HS-27A (cell line): ENCODE results near the gene NHSL2.
"Not testable (repeated sequence)": the region's sequence is repeated elsewhere in the genome, so short reads cannot be mapped to it uniquely, and the experiment has no call there.

ENCODE experiments used
- DNase-seq: peaks from one replicate; pipeline ENCODE4 v3.0.0-alpha.2; 2012; ENCODE audit warnings: low read depth, missing footprints

NHSL2 gene

GRCh38 chrX:71923516-71923915, 12.9 kb downstream of the NHSL2 start:
- DNase-seq: no peak

- no peak for DNase-seq
These were observed 16.4 kb downstream of the NHSL2 start for GRCh38 chrX:71927040-71927439.

DNA sequence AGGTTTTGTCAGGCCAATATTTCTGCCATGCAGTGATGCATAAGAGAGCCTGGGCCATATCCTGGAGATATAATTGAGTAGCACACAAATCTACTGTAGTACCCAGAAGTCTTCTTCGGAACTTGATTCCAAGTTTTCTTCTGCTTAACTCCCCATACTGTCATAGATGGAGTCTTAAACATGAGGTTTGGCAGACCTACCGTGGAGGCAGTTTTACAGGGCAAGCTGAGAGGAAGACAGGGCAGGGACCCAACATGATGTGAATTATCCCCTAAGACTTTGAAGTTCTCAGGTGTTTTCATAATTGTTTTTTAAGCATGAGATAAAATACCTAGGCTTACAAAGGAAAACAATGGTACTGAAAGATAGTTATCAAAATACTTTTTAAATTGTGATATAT, 18.2 kb downstream of the NHSL2 start:
- DNase-seq: no peak

GRCh38 chrX:71930298-71930697, 19.7 kb downstream of the NHSL2 start:
- DNase-seq: no peak

DNA sequence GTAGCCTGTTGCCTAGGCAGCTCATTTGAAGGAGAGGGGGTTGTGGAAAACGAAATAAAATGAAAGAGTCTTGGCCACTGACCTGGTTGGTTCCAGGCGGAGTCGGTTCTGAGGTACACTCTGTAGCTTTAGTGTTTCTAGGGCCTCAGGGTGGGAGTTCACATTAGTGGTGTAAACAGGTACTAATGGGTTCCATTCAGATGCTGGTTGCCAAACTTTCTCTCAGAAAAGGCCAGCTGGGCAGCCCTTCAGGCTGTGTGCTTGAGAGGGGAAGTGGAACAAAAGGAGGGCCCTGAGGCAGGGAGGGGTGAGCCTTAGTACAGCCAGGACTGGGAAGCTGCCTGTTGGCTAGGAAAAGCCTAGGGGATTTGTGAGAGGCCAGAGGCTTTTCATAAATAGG, 24.8 kb downstream of the NHSL2 start:
- DNase-seq: no peak

GRCh38 chrX:71936632-71937031, 26.0 kb downstream of the NHSL2 start:
- no peak for DNase-seq

- no peak for DNase-seq
These were observed 27.7 kb downstream of the NHSL2 start for GRCh38 chrX:71938371-71938770.

DNA sequence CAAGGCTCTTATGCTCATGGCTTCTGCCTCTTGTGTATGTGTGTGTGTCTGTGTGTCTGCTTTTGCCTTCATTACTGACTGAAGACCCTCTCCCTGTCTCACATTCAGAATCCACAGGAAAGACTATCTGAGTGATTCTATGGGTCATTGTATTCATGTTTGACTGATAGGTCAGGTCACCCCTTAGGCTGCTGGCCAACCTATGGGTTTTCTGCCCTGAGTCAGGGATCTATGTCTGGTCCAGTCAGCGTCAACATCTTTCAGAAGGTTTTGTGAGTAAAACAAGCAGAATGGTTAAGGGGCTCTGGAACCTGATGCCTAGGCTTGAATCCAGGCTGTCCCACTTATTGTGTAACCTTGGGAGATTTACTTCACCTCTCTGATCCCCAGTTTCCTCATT, 30.5 kb downstream of the NHSL2 start:
- DNase-seq: no peak

DNA sequence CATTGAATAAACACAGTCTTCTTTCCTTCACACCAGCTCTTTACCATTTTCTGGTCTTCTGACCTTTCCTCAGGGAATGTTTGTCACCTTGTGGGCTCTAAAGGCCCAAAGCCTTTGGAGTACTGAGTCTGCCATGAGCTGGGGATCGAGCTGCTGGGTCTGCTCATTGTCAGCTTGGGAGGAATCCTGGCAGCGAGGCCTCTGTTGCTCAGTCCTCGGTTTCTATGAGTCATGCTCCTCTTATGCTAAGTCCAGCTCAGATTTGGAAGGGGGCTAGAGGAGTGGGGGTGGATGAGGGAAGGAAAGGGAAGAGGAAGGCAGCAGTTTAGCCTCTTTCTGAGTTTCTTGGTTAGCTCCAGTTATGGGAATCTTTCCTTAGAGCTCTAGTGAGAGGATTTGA, 31.1 kb downstream of the NHSL2 start:
- DNase-seq: no peak

DNA sequence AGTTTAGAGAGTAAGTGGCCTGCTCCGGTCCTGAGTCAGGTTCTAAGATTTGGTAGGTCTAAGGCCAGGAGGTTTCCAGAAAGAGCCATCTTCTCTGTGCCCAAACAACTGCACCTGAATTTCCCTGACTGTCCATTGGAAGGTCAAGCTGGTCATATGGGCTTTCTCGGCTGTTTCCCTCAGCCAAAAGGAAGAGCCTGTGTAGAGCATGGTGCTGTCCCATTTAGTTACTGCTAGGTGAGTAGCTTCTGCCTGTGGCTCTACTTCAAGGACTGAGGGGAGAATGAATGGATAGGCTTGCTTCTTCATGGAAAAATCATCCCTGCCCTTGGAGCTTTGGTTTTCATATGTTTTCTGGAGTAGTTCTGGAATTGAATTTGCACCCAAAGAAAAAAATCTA, 33.7 kb downstream of the NHSL2 start:
- no peak for DNase-seq

DNA sequence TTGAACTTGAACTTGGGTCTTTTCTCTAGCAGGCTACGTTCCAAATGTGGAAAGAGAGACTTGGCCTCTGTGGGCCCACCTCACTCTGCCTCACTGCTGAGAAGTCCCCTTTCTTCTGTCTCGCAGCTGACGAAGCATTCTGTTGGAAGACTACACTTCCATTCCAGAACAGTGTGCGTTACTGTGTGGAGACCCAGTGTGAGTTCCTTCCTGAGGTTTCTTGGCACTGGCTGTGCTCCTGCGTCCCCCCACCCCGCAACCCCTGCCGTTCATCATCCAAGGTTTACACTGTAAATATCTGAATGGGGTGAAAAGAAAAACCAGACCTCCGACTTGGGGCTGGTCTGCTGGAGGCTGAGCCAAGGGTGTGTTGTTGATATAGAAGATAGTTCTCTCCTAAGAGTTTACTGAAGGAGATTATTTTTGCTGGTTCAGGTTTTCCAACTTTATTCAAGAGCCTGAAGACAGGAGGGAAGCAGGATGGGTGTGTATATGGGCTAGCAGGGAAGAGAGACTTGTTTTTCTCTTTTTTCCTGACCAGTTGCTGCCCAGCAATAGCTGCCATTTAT, 34.7 kb downstream of the NHSL2 start:
- no peak for DNase-seq

GRCh38 chrX:71949363-71949762, 38.7 kb downstream of the NHSL2 start:
- DNase-seq: no peak

DNA sequence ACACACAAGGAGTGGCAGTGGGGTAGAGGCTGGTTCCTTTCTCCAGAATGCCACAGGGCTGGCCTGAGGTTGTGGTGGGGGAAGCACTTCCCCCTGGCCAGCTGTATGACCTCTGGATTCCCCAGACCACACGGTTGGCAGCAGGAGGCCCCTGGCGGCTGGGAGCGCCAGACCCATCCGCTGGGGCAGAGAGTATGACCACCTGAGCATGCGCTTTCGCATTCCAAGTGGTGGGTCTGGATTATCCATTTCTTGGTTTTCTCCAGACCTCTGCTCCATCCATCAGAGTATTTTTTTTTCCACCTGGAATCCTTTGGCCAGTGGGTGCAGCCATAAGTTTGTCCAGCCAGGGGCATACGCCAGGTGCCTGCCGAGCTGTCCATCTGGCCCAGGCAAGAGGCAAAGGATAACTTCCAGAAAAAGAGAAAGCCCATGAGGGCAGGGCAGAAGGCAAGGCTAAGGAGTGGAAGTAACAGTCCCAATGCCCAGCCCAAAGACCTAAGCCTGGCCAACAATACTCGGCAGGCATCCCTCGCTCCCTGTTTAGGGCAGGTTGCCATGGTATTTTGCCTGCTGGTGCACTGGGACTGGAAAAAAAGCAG, 39.3 kb downstream of the NHSL2 start:
- DNase-seq: no peak

- no peak for DNase-seq
These were observed 42.7 kb downstream of the NHSL2 start for GRCh38 chrX:71953391-71953790.

- no peak for DNase-seq
These were observed 43.3 kb downstream of the NHSL2 start for GRCh38 chrX:71953946-71954345.

GRCh38 chrX:71954458-71954857, 43.8 kb downstream of the NHSL2 start:
- DNase-seq: no peak

- no peak for DNase-seq
These were observed 45.0 kb downstream of the NHSL2 start for GRCh38 chrX:71955530-71956120.

DNA sequence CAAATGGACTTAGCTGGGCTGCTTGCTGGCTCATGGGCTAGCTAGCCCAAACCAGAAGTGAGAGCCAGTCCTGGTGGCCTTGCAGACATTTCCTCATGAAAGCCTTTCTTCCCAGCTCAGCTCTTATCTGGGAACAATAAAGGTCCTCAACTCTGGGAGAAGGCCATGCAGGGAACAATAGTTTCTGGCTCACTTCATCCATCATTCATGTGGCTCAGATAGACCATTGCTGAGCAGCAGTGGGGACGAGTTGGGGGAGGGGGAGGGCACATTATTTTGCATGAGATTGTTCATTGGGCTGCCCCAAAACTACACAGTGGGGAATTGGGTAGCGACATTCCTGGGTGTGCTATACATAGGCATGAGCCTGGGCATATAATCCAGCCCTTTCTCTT, 47.6 kb downstream of the NHSL2 start:
- no peak for DNase-seq

DNA sequence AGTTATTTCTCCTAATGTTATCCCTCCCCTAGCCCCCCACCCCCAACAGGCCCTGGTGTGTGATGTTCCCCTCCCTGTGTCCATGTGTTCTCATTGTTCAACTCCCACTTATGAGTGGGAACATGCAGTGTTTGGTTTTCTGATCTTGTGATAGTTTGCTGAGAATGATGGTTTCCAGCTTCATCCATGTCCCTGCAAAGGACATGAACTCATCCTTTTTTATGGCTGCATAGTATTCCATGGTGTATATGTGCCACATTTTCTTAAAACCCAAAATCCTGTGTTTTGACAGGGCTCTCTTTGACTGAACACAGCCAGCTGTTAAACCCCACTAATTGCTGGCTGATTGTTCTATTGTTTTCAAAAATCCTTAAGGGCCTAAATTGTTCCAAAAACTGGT, 53.5 kb downstream of the NHSL2 start:
- not testable (repeated sequence) for DNase-seq

- no peak for DNase-seq
These were observed 64.3 kb downstream of the NHSL2 start for GRCh38 chrX:71974916-71975315.

DNA sequence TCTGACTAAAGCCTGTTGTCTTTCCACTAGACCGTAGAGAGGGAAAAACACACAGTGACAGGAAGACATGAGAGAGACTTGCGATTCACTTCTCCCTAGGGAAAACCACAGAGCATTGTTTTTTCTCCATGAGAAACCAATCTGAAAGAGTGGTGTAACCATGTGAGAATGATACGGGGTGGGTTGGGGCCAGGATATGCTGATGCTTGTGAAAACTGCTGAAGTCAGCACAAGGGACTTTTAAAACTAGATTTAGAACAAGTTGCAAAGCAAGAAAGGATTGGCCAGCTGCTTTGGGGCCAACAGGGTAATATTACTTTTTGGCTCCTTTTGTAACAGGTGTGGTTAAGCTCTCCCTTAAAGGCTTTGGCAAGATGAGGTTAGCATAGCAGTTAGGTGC, 66.1 kb downstream of the NHSL2 start:
- no peak for DNase-seq

DNA sequence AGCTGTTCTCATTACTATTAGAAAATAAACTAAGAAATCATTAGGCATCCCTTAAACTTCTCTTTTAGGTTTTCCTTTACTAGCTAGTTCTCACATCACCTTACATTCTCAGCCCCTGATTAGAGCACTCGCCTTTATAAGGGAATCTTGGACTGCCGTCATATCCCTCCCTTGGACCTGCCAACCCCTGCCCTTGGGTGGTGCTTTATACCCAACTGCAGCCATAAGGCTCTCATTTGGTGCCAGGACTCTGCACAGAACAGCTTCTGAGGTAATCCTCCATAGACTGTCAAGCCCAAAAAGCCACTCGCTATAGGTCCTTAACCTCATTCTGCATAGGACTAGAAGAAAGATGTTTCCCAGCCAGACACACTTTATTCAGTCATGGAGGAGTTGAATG, 67.5 kb downstream of the NHSL2 start:
- DNase-seq: no peak

GRCh38 chrX:71989768-71990426, 79.3 kb downstream of the NHSL2 start:
- DNase-seq: no peak

DNA sequence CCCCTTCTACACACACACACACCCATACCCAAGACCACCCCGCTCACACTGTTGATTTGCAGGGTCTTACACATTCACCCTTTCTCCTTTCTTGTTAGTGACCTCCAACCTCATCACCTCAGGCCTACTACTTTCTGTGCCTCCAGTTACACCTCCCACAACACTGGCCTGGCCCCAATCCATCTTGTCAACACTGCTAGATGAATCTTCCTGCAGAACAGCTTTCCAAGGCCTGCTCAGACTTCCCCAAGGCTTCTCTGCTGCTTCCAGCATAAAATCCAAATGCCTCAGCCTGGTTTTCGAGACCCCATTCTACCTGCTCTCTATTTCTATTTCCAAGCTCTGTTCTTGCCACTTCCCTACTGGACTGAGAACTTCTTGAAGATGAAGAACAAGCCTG, 79.9 kb downstream of the NHSL2 start:
- no peak for DNase-seq
